ENCODE data around the gene GLIS1.

The GLIS1 gene

DNA sequence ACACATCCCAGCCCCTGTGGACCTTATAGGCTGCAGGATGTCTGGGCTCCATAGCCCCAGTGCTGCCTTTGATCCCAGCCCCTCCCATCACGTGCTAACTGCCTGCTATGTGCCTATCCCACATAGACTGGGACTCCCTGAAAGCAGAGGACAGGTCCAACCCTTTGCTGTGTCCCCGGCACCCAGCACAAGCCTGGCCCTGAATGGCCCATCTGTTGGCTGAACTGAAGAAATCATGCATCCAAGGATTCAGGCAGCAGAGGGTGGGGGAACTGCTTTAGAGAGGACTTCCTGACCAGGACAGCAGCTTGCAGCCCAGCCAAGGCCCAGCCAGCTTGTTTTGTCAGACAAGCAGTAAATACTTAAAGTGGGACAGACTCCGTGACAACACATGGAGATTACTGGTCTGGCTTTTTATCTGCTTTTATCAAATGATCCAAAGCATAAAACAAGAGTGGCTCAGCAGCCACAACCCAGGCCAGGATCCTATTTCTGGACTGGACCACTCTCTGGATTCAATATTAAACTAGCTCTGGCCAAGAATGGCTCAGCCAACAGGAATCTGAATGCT lies 69.3 kb downstream of the GLIS1 start:
- Histone ChIP-seq H3K27ac (ENCODE audit: low read length) (no peak overlapping the region), H3K27me3 (ENCODE audit: insufficient read depth, low read length, poor library complexity) (peaks cover 3% of the 10 kb centered on the region), H3K79me2 (ENCODE audit: insufficient read depth, low read length) (no peaks in the 10 kb centered on the region), H2AFZ (ENCODE audit: low read depth, low read length) (no peak overlapping the region), H3K4me1 (ENCODE audit: insufficient read depth, low read length) (no peaks in the 10 kb centered on the region), H3K4me3 (ENCODE audit: low read depth in 1 of 2, low read length in 2 of 2) (no peak overlapping the region), H3K4me2 (ENCODE audit: insufficient read depth, low read length) (no peak overlapping the region), H3K36me3 (ENCODE audit: insufficient read depth, low read length) (no peaks in the 10 kb centered on the region), H3K9me3 (ENCODE audit: insufficient read depth, low read length, severe bottlenecking) (no peaks in the 10 kb centered on the region), H3K9ac (ENCODE audit: low read depth, low read length) (no peak overlapping the region), H4K20me1 (ENCODE audit: insufficient read depth, low read length) (no peaks in the 10 kb centered on the region)
- TF ChIP-seq EZH2 (IDR thresholded peaks at IDR 0.05; ENCODE audit: borderline replicate concordance, low read depth, low read length, severe bottlenecking) = no peak
- TF ChIP-seq, protein P1, sequence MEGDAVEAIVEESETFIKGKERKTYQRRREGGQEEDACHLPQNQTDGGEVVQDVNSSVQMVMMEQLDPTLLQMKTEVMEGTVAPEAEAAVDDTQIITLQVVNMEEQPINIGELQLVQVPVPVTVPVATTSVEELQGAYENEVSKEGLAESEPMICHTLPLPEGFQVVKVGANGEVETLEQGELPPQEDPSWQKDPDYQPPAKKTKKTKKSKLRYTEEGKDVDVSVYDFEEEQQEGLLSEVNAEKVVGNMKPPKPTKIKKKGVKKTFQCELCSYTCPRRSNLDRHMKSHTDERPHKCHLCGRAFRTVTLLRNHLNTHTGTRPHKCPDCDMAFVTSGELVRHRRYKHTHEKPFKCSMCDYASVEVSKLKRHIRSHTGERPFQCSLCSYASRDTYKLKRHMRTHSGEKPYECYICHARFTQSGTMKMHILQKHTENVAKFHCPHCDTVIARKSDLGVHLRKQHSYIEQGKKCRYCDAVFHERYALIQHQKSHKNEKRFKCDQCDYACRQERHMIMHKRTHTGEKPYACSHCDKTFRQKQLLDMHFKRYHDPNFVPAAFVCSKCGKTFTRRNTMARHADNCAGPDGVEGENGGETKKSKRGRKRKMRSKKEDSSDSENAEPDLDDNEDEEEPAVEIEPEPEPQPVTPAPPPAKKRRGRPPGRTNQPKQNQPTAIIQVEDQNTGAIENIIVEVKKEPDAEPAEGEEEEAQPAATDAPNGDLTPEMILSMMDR (IDR thresholded peaks at IDR 0.05; ENCODE audit: borderline replicate concordance, extremely low read depth, low read length, poor library complexity, severe bottlenecking) = no peak
- DNase-seq = no peak
- no peak for ATAC-seq (ENCODE audit: insufficient read depth, low read depth)

DNA sequence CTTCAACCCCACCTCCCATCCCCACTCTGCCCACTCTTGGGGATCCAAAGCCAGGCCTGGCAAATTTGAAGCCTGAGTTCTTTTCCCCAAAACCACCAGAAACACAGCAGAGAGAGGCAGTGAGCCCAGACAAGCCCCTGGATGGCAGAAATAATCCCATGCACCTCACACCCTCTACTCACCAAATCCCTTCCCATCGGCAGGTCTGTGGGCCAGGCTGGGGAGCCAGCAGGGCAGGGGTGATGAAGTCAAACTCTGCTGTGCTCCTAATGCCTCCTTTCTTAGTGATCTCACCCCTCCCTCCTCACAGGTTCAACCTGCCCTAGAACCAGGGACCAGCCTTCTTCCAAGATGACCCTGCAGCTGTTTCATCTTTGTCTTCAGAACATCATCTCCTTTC lies 72.4 kb downstream of the GLIS1 start:
- ATAC-seq (ENCODE audit: insufficient read depth, low read depth) = no peak
- DNase-seq = no peak
- no peaks in the 10 kb centered on the region for H3K36me3 ChIP-seq (ENCODE audit: insufficient read depth, low read length)
- H3K27me3 ChIP-seq (ENCODE audit: insufficient read depth, low read length, poor library complexity) = no peaks in the 10 kb centered on the region
- H3K4me1 ChIP-seq (ENCODE audit: insufficient read depth, low read length) = no peaks in the 10 kb centered on the region
- TF ChIP-seq, protein P1 (IDR thresholded peaks at IDR 0.05; ENCODE audit: borderline replicate concordance, extremely low read depth, low read length, poor library complexity, severe bottlenecking) = no peak
- no peak for TF ChIP-seq EZH2 (IDR thresholded peaks at IDR 0.05; ENCODE audit: borderline replicate concordance, low read depth, low read length, severe bottlenecking)
- no peak overlapping the region for H3K27ac ChIP-seq (ENCODE audit: low read length)
- no peaks in the 10 kb centered on the region for H3K79me2 ChIP-seq (ENCODE audit: insufficient read depth, low read length)
- H3K9me3 ChIP-seq (ENCODE audit: insufficient read depth, low read length, severe bottlenecking) = no peaks in the 10 kb centered on the region
- H3K4me3 ChIP-seq (ENCODE audit: low read depth in 1 of 2, low read length in 2 of 2) = no peak overlapping the region
- H2AFZ ChIP-seq (ENCODE audit: low read depth, low read length) = no peak overlapping the region
- no peaks in the 10 kb centered on the region for H4K20me1 ChIP-seq (ENCODE audit: insufficient read depth, low read length)
- no peak overlapping the region for H3K4me2 ChIP-seq (ENCODE audit: insufficient read depth, low read length)
- H3K9ac ChIP-seq (ENCODE audit: low read depth, low read length) = no peak overlapping the region

DNA sequence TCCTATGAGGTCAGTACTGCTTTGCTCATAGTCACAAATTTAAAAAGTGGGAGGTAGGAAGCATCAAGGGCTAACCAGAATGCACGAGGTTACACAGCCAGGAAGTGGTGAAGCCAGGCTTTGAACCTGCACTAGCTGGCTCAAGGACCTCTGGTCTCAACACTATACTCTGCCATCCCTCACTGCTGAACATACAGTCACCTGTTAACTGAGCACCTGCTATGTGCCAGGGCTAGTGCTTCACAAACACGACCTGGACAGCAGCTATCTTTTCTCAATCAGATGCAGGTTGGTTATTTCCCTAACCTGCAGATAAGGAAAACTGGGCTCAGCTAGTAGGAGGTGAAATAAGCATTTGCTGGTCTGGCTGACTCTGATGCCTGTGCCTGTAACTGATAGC lies 73.0 kb downstream of the GLIS1 start:
- no peak overlapping the region for H3K27ac ChIP-seq (ENCODE audit: low read length)
- H3K79me2 ChIP-seq (ENCODE audit: insufficient read depth, low read length) = no peaks in the 10 kb centered on the region

More for the DNA sequence above, 73.0 kb downstream of the GLIS1 start:
- Histone ChIP-seq H3K27me3 (ENCODE audit: insufficient read depth, low read length, poor library complexity) (no peaks in the 10 kb centered on the region), H3K9ac (ENCODE audit: low read depth, low read length) (no peak overlapping the region), H3K9me3 (ENCODE audit: insufficient read depth, low read length, severe bottlenecking) (no peaks in the 10 kb centered on the region), H3K4me1 (ENCODE audit: insufficient read depth, low read length) (no peaks in the 10 kb centered on the region), H3K36me3 (ENCODE audit: insufficient read depth, low read length) (no peaks in the 10 kb centered on the region), H4K20me1 (ENCODE audit: insufficient read depth, low read length) (no peaks in the 10 kb centered on the region), H3K4me3 (ENCODE audit: low read depth in 1 of 2, low read length in 2 of 2) (no peak overlapping the region), H3K4me2 (ENCODE audit: insufficient read depth, low read length) (no peak overlapping the region), H2AFZ (ENCODE audit: low read depth, low read length) (no peak overlapping the region)
- no peak for TF ChIP-seq EZH2 (IDR thresholded peaks at IDR 0.05; ENCODE audit: borderline replicate concordance, low read depth, low read length, severe bottlenecking)
- TF ChIP-seq, protein P1 (IDR thresholded peaks at IDR 0.05; ENCODE audit: borderline replicate concordance, extremely low read depth, low read length, poor library complexity, severe bottlenecking) = no peak
- ATAC-seq (ENCODE audit: insufficient read depth, low read depth) = no peak; the same call in 2 of the 3 replicates
- no peak for DNase-seq

All from DND-41 (cell line).